Measurements from ENCODE around the gene RALGPS1.
A peak's percentile ranks its signal among the peaks of the same experiment; 100 is the strongest.

The RALGPS1 gene

DNA sequence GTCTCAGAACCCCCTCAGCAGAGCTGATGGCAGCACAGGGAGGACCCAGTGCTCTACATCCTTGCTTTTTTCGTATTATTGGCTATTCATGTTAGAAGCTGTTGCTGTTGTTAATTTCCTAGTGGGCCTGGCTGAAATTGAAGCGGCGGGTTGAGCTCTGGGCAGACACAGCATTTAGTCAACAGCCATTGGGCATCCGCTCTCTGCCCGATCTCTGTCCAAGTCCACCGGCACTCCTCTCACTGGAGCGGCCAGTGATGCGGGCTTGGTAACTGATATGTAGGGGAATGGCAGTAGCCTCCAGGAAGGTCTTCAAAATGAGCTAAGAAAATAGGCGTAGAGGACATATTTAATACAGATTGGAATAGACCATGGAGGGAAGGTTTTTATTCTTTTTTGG is 348.7 kb downstream of the RALGPS1 start:
- Histone ChIP-seq H3K27ac (peak overlapping the region; percentile 98), H3K9me3 (ENCODE audit: control insufficient read depth, low read length) (no peaks in the 10 kb centered on the region), H3K4me3 (ENCODE audit: low read depth, low read length) (no peak overlapping the region), H2AFZ (peak overlapping the region; percentile 48), H3K36me3 (ENCODE audit: control insufficient read depth, insufficient read depth, low read length) (no peaks in the 10 kb centered on the region), H3K27me3 (ENCODE audit: control insufficient read depth, insufficient read depth, low read length) (no peaks in the 10 kb centered on the region), H3K4me1 (peaks cover 30% of the 10 kb centered on the region), H3K79me2 (no peaks in the 10 kb centered on the region), H3K9ac (no peak overlapping the region), H3K4me2 (ENCODE audit: low read length) (peak overlapping the region; percentile 8)
- TF ChIP-seq, protein P1, sequence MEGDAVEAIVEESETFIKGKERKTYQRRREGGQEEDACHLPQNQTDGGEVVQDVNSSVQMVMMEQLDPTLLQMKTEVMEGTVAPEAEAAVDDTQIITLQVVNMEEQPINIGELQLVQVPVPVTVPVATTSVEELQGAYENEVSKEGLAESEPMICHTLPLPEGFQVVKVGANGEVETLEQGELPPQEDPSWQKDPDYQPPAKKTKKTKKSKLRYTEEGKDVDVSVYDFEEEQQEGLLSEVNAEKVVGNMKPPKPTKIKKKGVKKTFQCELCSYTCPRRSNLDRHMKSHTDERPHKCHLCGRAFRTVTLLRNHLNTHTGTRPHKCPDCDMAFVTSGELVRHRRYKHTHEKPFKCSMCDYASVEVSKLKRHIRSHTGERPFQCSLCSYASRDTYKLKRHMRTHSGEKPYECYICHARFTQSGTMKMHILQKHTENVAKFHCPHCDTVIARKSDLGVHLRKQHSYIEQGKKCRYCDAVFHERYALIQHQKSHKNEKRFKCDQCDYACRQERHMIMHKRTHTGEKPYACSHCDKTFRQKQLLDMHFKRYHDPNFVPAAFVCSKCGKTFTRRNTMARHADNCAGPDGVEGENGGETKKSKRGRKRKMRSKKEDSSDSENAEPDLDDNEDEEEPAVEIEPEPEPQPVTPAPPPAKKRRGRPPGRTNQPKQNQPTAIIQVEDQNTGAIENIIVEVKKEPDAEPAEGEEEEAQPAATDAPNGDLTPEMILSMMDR (IDR thresholded peaks at IDR 0.05), result no peak

DNA sequence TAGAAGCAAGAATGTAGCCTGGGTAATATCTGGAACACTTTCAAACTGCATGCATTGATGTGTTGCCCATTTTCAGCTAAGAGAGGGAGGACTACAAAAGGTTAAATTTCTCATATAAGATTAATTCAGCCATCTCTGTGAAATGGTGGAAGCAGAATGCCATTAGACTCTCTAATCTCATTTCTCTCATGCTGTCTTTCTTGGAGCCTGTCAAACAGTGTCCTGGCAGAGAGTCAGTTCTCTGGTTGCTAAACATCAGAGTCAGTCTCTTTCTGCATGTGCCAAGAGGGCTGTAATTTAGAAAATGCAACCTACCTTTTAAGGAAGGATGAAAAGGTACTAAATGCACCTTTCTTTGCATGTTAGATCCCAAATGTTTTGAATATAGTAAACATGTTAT is 349.1 kb downstream of the RALGPS1 start:
- Histone ChIP-seq H3K79me2 (no peaks in the 10 kb centered on the region), H3K4me3 (ENCODE audit: low read depth, low read length) (no peak overlapping the region), H3K4me2 (ENCODE audit: low read length) (peak overlapping the region; percentile 8), H3K27ac (peak overlapping the region; percentile 98), H3K4me1 (peaks cover 30% of the 10 kb centered on the region), H3K27me3 (ENCODE audit: control insufficient read depth, insufficient read depth, low read length) (no peaks in the 10 kb centered on the region), H3K9me3 (ENCODE audit: control insufficient read depth, low read length) (no peaks in the 10 kb centered on the region), H3K9ac (no peak overlapping the region), H3K36me3 (ENCODE audit: control insufficient read depth, insufficient read depth, low read length) (no peaks in the 10 kb centered on the region), H2AFZ (no peak overlapping the region)
- TF ChIP-seq, protein P1 (IDR thresholded peaks at IDR 0.05), result no peak

DNA sequence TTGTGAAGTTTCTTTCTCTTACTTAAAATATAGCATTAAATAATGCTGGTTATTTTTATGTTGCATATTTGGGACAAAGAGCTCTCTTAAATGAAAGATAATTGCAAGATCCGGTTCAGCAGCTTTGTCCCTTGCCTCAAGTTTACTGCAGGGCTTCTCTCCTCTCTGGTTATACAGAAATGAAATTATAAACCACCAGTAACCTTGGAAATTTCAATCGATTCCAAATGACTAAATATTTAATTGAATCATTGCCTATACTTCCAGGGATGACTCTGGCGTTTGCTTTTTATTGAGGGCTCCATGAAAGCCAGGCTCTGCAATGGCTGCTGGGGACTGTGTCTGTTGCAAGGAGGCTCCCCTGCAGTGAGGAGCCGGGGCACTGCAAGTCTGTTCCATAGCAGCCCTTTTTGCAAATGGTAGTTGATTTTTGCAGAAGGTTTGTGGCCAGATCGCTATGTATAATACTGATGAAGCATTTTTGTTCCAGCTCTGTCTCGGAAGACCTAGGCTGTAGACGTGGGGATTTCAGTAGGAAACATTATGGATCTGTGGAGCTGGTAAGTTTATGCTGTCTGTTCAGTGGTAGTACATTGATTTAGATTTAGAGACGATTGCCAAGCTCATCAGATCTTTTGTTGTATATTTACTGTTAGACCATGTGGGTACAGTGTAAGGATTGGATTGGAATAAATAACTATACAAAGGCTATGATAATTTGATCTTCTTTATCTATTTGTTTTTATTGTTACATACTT is 350.1 kb downstream of the RALGPS1 start, which contains the start of gene GARNL3:
GARNL3 (plus strand) TSS at position 313 of the 758 bp plus-strand sequence; CDS start at position 417, 104 bp downstream.
- H3K4me3 ChIP-seq (ENCODE audit: low read depth, low read length), result no peak within 1 kb of the TSS
- TF ChIP-seq, protein P1 (IDR thresholded peaks at IDR 0.05), result no peak
- no peaks in the 10 kb centered on the region for H3K9me3 ChIP-seq (ENCODE audit: control insufficient read depth, low read length)
- no peaks in the 10 kb centered on the region for H3K79me2 ChIP-seq
- no peak within 1 kb of the TSS for H3K9ac ChIP-seq
- H3K27me3 ChIP-seq (ENCODE audit: control insufficient read depth, insufficient read depth, low read length), result no peaks in the 10 kb centered on the region
- H3K4me2 ChIP-seq (ENCODE audit: low read length), result peak within 1 kb of the TSS; percentile 8
- peak within 1 kb of the TSS; percentile 45 for H2AFZ ChIP-seq
- no peaks in the 10 kb centered on the region for H3K36me3 ChIP-seq (ENCODE audit: control insufficient read depth, insufficient read depth, low read length)
- H3K27ac ChIP-seq, result peak within 1 kb of the TSS; percentile 98
- peaks cover 30% of the 10 kb centered on the region for H3K4me1 ChIP-seq

DNA sequence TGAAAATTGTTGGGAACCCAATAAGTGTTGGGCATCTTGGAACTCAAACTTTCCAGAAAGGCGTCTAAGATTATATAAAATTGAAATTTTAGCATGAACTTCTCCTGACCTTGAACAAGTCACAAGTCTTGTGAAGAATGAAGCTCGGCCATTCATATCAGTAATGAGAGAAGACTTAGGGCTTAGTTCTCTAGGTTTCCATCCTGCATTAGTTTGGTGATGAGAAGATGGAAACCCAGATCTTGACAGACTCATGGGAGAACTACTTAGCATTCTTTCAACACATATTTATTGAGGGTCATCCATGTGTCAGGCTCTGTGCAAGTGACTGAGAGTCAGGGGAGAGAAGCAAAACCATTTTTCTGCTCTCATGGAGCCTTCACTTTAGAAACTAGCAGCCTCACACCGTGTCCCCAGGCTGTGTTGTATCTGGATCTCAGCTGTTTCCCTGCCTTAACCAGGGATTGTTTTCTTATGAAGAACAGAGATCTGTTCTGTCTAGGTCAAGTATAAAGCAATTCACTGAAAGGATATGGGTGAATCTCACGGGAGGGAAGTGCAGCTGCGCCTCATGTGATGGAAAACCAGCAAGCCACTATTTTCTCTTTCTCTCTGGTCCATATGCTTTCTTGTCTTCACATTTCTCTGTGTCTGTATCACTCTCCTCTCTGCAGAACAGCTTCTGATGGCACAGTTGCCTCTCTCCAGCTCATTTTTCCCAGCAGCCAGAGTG is 353.4 kb downstream of the RALGPS1 start:
- Histone ChIP-seq H3K4me2 (ENCODE audit: low read length) (no peak overlapping the region), H3K36me3 (ENCODE audit: control insufficient read depth, insufficient read depth, low read length) (no peaks in the 10 kb centered on the region), H3K4me1 (peaks cover 19% of the 10 kb centered on the region), H3K9me3 (ENCODE audit: control insufficient read depth, low read length) (no peaks in the 10 kb centered on the region), H3K9ac (no peak overlapping the region), H3K27me3 (ENCODE audit: control insufficient read depth, insufficient read depth, low read length) (no peaks in the 10 kb centered on the region), H3K4me3 (ENCODE audit: low read depth, low read length) (no peak overlapping the region), H2AFZ (peak overlapping the region; percentile 11), H3K27ac (peak overlapping the region; percentile 63), H3K79me2 (no peaks in the 10 kb centered on the region)
- TF ChIP-seq, protein P1 (IDR thresholded peaks at IDR 0.05), result no peak

Measured in parathyroid adenoma (tissue), 2 donors.